Stimulated activated CD8-positive, alpha-beta memory T cell treated with anti-CD3 and anti-CD28 coated beads, Interleukin-4, amount 100 ng/mL, for 1 hour (primary cell): ENCODE measurements around the gene UMODL1.
A peak's percentile ranks its signal among the peaks of the same experiment; 100 is the strongest.
"Not testable (repeated sequence)": the region's sequence is repeated elsewhere in the genome, so short reads cannot be mapped to it uniquely, and the experiment has no call there.

Source experiments
- DNase-seq, 2 donors: peaks; one replicate each; pipeline ENCODE4 v3.0.0-alpha.2; 2020; ENCODE audit warnings: low read depth in 2 of 2, low spot score in 1 of 2

Gene UMODL1

DNA sequence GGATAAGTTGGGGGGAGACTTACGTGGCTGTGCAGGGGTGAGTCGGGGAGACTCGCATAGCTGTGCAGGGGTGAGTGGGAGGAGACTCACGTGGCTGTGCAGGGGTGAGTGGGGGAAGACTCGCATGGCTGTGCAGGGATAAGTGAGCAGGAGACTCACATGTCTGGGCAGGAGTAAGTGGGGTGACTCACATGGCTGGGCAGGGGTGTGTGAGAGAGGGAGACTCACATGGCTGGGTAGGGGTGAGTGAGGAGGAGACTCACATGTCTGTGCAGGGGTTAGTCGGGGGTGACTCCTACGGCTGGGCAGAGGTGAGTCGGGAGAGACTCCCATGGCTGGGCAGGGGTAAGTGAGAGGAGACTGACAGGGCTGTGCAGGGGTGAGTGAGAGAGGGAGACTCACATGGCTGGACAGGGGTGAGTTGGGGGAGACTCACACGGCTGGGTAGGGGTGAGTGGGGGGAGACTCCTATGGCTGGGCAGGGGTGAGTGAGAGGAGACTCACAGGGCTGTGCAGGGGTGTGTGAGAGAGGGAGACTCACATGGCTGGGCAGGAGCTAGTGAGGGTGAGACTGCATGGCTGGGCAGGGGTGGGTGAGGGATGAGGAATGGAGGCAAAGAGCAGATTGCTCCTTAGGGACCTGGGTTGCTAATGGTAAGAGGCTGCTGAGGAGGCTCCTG, 91.9 kb downstream of the UMODL1 start:
- no peak for DNase-seq

DNA sequence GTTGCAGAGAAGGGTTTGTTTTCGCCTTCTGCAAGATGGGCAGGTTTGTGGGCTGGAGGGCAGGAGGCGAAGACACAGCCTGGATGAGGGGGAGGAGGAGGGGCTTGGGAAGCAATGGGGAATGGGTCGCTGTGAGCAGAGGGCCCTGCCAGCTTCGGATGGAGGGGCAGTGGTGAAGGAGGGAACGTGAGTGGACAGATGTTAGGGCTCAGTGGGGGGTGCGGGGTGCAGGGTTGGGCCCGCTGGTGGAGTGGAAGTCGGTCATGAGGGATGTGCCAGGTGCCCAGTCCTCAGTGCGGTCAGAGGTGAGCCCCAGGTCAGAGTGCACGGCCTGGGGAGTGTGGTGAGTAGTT, 92.4 kb downstream of the UMODL1 start:
- no peak for DNase-seq

DNA sequence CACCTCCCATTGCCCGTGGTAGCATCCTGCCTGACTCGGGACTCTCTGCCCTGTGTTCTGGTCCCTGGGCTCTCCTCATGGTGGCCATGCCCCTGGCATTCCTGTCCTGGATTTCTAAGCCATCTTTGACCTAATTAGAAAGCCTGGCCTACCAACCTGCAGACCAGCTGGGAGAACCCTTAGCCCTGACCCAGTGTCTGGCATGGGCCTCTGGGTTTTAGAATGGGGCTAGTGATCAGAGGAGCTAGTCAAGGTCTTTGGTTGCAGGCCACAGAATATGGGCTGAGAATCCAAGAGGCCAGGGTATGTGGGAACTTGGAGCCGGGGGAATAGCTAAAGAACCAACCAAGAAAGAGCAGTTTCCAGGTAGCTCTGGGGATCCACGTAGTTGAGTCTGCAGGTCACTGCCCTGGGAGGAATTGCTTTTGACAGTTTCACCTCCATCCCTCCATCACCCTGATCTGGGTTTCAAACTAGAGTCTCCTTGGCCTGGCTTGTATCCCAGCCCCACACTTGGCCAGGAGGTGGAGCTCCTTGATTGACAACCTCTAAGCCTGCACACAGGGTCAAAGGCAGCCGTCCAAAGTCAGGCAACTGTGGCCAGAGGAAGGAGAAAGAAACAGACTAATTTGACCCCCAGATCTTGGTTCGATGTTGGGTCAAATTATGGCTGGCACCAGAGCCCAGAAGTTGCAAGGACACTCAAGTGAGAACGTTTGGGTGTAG, 93.1 kb downstream of the UMODL1 start:
- DNase-seq: peak in 1 of 2 donors; percentile 27

DNA sequence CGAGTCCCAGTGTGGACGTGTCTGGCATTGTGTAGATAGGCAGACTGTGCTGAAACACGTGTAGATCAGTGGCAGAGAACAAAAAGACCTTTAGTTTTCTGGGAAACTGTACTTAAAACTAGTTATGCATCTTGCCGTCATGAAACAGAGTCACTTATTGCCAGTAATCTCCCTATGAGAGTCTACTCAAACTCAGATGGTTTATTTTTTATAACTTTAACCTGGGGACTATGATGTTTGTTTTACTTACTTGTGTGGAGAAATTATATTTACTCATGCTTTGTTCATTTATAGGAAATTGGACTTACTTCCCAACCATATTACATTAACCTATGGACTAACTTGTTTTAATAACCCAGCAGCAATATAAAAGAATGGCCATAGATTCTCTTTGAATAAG, 93.7 kb downstream of the UMODL1 start:
- DNase-seq: no peak

DNA sequence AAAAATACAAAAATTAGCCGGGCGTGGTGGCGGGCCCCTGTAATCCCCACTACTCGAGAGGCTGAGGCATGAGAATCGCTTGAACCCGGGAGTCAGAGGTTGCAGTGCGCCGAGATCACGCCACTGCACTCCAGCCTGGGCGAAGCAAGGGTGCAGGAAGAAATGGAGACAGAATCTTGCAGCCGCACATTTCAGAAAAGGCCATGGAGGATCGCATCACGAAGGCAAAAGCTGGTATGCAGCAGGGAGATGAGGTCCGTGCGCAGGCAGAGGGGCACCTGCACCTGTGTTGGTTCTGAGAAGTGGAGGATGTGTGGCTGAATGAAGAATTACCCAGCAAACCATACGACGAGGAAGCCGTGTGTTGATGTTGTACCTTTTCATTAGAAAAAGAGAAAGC, 94.8 kb downstream of the UMODL1 start:
- no peak for DNase-seq

DNA sequence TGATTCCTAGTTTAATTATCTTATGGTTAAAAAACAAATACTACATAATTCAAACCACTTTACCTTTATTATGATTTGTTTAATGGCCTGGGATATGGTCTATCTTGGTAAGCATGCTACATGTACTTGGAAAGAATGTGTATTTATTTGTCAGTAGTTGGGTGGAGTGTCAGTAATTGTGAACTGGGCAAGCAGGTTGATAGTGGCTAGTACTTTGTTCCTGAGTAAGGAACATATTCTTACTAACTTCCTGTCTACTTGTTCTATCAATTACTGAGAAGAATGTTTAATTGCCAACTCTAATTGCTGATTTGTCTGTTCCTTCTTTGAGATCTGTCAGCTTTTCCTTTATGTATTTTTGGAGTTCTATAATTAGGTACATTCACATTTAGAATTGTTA, 98.6 kb downstream of the UMODL1 start:
- DNase-seq: no peak

DNA sequence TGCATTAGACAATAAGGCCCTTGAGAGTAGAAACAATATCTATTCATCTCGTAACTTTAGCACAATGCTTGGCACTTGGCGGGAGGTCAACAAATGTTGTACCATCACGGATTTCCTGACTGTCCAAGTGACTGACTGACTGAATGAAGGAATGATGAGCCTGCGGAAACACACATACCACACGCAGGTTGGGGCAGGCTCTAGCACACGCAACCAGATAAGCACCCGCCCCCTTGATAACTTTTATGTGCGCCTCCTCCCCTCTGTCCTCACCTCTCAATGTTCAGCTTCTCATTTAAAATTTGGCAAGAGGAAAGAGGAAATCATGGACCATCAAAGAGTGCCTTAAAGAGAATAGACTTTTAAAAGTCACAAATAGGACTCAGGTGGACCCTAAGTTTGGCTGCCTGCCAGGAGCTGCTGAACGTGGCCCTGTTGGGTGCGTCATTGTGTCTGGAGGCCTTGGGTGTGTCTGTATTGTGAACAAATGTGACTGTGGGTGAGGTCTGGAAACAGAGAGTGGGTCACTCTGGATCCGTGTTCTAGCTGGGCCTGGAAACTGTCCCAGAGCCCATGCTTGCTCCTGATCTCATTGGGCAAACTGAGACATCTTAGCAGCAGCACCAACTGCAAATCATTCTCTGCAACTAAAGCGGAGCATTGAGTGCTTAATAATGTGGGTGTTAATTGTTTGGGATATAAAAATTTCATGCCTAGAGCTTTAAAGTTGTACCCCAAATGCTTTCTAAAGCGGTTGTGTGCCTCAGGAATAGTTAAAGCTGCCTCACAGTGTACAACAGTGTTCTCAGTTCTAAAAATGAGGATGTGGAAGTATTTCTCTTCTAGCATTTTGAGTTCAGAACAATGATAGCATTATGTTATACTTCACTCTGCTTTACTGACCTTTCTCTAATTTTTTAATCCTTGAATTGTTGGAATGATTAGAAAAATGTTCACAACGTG, 100.3 kb downstream of the UMODL1 start:
- no peak for DNase-seq

DNA sequence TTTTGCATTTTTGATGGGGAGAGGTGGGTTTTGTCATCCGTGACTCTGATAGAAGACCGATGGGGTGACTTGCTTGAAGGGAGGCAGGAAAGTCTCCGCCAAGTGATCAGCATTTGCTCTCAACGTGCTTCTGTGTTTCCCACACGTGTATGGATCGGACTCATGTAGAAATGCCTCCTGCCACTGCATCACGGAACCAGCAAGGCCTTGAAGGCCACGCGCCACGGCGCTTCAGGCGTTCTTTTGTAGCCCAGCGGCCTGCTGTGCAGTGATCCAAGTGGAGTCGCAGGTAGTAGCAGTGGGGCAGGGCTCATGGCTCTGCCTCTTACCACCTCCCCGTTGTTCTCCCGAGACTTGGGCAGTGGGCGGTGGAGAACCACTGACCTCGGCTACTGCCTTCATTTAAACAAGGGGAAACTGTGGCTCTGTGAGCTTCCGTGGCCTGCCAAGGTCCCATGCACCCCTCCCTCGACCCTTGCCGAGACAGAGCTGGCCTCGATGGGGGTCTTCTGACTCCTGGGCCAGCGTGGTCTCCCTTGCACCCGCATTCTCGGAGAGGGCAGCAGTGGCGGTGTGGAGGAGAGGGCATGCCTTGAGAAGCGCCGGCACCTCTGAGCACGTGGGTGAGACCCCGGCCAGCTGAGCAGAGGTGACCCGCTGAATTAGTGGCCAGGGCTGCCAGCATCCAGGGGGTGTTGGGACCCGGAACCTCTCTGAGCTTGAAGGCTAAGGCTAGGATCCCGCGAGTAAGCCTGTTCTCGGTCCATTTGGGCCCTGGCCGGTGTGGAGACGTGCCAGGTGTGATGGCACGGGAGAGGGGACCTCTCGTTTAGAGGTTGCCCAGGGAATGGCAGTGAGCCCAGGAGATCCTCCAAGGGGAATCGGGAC, 101.7 kb downstream of the UMODL1 start:
- DNase-seq: no peak

DNA sequence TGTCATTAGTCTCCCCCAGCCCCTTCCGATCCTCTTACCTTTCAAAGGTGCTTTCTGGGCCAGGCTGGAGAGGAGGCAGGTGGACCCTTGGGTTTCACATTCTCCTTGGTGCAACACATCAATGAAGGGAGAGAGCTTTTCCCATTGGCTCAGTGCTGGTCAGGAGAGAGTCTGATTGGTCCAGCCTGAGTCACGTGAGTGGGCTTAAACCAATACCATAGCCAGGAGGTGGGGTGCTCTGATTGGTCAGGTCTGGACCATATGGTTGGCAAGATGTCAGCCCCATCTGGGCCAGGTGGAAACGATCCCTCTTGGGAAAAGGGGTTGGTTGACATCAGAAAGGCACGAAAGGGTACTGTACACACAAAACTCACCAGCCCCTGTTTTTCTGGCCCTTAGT, 103.1 kb downstream of the UMODL1 start:
- DNase-seq: no peak

DNA sequence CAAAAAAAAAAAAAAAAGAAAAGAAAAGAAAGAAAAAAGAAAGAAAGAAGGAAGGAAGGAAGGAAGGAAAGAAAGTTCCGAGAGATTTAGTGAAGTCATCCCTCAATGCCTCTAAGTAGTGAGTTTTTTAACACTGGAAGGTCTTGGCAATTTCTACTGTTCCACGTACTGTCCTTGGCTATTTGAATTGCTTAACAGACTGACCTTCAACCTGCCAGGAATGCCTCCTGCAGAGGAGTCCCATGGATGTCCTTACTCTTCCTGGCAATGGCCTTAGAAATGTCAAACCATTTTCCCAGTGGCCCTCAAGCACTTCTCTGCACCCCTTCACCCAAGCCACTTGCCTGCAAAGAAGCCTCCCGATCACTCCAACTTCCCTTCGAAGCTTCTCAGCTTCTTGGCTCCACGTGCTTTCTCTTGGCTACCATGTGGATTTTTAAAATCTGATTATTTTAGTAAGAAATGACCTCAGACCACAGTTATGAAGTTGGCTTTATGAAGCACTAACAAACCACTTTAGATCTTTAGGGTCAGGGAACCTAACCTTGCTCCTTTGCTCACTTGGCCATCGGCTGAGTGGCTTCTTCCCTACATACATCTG, 104.1 kb downstream of the UMODL1 start:
- DNase-seq: no peak

DNA sequence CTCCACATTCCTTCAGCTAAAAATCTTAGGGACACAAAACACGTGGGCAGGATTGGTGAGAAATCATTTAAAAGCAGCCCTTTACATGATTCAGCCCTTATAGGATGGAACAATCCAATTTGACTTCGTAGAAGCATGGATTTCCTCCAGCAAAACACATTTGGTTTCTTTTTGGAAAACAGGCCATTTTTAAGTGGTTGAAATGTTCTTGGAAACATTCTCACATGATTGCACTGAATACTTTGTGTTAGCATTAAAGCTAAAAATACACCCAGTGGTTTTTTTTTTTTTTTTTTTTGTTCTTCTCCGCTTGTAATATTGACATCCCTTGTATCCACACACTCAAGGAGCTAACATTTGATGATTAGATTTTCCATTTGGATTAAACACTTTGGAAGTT, 105.7 kb downstream of the UMODL1 start:
- DNase-seq: no peak

DNA sequence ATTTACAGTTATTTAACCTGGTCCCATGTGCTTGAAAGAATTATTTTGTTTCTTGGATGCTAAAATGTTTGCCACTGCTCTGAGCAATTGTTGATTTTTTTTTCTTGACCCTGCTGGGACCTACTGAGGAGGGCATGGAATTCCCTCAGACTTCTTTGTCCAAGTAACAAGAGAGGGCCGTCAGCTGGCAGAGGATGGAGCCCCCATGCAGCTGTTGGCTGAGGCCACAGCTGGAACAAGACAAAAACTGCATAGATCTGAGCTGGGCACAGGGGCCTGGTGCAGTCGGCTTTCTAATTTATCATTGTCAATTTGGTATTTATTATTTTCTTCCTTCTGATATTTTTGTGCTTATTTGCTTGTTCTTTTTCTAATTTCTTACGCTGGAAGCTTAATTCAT, 108.2 kb downstream of the UMODL1 start:
- no peak for DNase-seq

DNA sequence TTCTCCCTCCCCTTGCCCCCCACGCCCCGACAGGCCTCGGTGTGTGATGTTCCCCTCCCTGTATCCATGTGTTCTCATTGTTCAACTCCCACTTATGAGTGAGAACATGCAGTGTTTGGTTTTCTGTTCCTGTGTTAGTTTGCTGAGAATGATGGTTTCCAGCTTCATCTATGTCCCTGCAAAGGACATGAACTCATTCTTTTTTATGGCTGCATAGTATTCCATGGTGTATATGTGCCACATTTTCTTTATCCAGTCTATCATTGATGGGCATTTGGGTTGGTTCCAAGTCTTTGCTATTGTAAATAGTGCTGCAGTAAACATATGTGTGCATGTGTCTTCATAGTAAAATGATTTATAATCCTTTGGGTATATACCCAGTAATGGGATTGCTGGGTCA, 108.9 kb downstream of the UMODL1 start:
- DNase-seq: not testable (repeated sequence)

DNA sequence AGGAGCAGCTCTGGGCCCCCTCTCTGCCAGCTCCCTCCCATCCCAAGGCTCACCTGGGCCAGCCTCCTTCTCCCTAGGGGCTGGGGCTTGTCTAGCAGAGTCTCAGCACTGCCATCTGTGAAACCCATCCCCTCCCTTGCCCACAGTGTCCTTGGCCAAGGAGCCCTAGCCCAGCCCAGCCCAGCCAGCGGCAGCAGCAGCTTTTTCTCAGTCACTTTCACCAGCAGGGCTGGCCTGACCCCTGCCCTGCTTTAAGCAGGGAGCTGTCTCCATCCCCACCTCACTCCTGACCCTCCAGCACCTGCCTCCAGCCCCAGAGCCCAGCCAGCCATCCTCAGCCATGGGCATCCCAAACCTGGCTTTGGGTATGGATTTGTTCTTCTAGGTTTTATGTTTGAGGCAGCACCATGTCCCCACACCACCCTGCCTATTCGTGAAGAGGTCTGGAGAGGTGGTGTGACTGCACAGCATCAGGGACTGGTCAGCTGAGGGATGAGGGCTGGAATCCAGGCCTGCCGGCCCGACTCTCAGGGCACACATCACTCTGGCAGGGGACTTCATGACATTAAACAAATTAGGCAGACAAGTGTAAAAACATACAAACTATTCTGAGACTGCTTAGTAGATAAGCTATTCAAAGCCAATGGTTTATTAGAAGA, 111.7 kb downstream of the UMODL1 start:
- no peak for DNase-seq

DNA sequence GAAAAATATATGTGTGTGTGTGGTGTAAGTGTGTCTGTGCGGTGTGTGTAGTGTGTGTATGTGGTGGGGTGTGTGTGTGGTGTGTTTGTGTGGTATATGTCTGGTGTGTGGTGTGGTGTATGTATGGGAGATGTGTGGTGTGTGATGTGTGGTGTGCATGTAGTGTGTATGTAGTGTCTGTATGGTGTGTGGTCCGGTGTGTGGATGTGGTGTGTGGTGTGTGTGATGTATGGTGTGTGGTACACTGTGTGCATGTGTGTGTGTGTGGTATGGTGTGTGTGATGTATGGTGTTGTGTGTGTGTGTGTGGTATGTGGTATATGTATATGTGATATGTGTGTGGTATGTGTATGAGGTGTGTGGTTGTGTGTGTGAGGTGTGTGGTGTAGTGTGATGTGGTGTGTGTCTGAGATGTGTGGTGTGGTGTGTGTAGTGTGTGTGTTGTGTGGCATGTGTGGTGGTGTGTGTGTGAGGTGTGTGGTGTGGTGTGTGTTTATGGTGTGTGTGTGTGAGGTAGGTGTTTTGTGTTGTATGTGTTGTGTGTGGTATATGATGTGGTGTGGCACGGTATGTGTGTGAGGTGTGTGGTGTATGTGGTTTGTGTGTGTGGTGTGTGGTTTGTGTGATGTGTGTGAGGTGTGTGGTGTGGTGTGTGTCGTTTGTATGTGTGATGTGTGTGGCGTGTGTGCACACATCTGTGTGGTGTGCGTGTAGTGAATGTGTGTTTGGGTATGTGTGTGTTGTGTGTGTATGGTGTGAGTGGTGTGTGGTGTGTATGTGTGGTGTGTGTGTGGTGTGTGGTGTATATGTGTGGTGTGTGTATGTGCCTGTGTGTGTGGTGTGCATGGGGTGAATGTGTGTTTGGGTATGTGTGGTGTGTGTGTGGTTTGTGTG, 112.5 kb downstream of the UMODL1 start:
- no peak for DNase-seq

DNA sequence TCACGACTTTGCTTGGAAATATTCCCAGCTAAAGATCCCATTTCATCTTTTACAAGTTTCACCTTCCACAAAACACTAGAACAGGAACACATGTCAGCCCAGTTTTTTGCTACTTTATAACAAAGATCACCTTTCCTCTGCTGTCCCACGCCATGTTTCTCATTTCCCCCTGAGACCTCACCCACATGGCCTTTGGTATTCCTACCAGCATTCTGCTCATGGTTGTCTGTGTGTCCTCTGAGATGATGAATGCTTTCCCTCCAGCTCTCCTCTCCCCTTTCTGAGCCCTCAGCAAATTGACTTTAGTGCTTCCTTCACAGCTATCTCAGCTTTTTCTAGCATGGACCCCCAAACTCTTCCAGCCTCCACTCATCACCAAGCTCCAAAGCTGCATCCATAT, 115.5 kb downstream of the UMODL1 start:
- no peak for DNase-seq

DNA sequence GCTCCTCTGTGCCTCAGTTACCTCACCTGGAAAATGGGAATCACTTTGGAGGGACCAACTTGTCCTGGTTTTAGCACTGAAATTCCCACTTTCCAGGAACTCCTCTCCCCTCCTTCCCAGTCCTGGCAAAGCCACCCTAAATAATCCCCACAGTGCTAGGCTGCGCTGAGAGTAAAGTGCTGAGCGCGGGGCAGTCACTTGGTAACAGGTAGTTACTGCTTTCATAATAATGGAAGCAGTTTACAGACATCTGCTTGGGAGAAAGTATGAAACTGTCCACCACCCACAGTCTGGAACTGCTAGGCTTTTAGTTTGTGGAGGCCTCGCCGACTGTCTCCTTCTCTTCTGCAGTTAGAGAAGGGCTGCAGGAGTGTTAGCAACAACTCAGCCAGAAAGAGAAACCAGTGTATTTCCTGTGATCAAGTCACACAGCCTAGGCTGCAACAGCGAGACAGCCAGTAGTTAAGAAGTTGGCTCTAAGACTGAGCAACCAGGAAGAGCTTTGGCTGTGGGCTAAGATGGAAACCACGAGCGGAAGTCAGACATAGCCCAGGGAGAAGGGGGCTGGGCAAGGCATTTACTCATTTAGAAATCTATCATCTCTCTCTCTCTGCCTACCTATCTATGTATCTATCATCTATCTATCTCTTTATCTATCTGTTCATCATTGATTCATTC, 117.0 kb downstream of the UMODL1 start:
- peak; percentile 42 to 61 for DNase-seq

DNA sequence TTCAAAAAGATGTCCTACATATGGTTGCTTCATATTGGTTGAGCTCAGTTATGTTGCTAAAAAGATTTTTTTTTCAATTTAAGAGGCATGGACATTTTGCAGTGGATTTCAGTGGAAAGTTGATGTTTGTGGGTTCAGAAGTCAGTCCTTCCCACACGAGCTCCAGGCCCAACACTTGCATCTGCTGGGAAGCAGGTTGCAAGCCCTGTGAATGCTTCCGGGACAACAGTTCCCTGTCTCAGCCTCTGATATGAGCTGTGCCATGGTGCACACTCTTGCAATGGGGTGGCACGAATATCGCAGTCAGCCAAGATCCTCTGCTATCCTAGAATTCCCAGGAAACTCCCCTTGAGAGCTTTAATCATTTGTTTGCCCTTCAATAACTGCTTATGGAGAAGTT, 117.5 kb downstream of the UMODL1 start:
- no peak for DNase-seq
